ENCODE measurements around the gene SLC7A5.
A peak's percentile ranks its signal among the peaks of the same experiment; 100 is the strongest.

SLC7A5 gene

DNA sequence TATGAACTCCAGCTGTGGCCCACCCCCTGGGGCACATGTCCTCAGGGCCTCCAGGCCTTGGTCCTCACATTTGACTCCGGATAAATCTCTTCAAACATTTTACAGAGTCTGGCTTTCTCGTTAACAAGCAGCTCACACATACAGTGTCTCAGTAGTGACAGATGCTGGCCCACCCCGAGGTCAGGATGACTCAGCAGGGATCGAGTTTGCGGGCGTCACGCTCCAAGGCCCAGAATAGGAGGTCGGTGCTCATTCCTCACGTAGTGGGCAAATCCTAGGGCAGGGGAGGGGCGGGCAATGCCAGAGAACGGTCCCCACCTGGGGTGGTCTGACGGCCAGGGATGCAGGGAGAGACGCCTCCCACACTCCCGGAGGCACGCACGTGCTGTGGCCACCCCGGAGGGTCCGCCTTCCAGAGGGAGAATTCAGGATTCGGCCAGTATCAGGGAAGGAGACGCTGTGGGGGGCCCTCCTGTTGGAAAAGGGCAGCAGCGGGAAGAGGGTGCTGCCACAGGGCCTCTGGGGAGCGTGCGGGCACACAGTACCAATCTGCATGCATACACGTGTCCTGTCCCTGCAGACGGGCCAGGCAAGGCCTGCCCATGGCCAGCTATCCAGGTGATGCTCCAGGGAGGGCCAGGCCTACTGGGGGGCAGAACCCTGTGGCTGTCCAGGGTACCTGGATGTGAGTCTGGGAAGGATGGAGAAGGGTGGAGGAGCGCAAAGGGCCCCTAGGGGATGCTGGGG, 8.6 kb downstream of the SLC7A5 start:
- DNase-seq: no peak

DNA sequence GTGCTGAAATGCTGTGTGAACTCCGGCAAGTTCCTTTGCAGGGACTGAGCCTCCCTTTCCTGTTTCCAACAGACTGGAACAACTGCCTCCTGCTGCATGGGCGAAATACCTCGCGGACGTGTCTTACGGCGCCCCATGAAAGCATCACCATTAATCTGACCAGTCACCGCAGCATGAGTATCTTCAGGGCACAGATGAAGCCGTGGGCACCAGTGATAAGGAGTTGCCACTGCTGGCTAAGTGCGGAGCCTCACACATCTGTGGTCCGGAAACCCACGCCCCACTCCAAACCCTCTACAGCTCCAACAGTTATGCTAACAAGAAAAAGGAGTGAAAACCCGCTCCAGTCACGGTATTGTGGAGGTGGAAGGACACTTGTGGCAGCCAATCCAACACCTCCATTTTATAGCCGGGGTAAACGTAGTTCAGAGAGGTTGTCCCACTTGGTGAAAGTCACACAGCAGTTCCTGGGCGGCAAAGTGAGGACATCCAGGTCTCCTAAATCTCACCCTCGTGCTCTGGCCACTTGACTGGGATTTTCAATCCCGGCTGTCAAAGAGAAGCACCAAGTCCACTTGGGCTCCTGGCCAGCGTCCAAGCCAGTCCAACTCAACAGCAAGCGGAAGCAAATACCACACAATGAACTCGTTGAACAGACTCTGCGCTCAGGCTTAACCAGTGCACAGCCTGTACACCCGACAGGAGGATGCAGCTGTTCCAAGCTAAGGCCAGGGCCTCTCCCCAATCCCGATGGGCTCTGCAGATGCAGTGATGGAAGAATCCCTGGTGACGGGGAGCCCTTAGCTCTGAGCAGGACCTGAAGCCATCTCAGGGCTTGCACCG, 10.9 kb downstream of the SLC7A5 start:
- DNase-seq: peak; percentile 31

DNA sequence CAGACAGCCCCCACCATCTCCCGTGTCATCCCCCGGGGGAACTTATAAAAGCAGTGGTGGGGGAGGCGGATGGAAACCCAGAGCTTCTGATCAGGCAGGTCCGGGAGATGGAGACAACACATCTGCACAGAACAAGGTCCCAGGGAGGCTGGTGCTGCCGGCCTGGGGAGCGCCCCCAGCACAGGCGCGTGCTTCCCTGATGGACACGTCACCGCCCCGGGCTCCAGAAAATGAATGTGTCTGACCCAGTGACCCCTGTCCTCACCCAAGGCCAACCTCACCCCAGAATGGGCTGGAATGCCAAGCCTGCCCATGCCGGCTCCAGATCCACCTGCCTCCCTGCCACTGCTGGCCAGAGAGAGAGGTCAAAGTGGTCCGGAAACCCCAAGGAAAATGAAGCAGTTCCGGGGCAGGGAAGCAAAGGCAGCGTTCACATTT, 12.5 kb downstream of the SLC7A5 start:
- no peak for DNase-seq

GRCh38 chr16:87855852-87856715, 13.2 kb downstream of the SLC7A5 start:
- DNase-seq: peak; percentile 47

DNA sequence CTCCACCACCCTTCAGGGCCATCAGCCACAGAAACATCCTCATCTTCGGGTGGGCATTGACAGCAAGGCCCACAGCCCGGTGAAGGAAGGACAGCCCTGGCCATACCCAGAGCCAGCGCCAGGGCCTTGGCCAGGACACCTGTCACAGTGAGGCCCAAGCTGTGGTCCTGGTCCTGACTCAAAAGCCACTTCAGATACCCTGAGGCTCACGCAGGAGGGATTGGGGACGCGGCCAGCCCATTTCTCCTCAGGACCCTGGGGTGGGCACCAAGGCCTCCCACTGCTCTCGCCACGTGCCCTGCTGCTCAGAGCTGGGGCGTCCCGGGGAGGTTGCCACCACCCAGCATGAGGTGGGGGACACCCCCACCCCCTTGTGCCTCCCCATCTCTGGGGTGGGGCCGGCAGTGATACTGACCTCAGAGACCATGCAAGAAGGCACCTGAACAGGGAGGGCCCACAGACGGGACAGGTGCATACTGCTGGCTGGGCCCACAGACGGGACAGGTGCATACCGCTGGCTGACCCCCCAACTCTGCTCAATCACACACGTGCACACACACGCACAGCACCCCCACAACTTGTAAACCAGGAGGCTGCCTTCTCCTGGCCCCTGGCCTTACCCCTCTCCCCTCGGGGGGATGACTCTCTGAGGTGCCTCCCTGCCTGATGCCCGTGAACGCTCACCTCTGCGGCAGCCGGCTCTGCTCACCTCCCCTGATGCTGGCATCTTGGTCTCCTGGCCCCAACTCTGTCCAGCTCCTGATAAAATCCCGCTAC, 14.2 kb downstream of the SLC7A5 start:
- no peak for DNase-seq

- peak; percentile 49 for DNase-seq
These were observed 15.0 kb downstream of the SLC7A5 start for GRCh38 chr16:87854053-87854906.

DNA sequence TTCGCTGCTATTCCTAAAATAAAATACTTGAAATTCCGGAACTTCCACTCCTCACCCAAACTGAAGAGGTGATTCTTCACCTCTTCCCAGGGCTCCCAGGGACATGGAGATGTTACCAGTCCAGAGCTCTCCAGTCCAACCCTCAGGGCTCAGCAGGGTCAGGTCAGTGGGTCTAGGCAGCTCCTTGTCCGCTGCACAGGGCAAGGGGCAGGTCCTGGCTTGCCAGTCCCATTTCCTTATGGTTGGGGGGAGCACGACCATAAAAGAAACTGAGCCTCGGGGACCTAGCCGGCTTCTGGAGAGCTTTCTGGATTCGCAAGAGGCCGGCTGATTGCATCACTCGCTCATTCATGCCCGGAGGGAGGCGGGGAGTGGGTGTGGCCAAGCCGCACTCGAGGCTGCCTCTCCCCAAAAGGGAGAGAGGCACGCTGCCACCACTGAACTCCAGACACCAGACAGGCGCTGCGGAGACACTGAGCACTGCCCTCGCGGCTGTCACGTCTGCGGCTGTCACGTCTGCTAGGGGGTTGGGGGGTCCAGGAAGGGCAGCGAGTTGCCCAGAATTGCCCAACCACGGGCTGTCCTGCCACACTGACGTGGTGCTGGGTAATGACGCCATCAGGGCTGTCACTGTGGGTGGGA, 15.8 kb downstream of the SLC7A5 start:
- DNase-seq: peak; percentile 87

DNA sequence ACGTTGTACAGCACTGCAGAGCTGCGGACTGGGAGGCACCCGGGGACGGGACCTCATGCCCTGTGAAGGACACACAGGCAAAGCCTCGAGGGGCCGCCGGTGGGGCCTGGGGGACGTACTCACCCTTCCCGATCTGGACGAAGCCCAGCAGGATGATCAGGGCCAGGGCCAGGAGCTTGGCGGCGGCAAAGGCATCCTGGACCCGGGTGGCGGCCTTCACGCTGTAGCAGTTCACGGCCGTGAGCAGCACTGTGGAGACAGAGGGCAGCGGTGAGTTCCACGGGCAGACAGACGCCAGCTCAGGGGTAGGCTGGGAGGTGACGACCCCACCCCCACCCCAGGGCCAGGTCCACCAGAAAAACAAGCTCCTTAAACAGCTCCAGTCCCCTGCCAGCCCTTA, 17.7 kb downstream of the SLC7A5 start:
- DNase-seq: no peak

GRCh38 chr16:87851141-87851587, 18.1 kb downstream of the SLC7A5 start:
- no peak for DNase-seq

DNA sequence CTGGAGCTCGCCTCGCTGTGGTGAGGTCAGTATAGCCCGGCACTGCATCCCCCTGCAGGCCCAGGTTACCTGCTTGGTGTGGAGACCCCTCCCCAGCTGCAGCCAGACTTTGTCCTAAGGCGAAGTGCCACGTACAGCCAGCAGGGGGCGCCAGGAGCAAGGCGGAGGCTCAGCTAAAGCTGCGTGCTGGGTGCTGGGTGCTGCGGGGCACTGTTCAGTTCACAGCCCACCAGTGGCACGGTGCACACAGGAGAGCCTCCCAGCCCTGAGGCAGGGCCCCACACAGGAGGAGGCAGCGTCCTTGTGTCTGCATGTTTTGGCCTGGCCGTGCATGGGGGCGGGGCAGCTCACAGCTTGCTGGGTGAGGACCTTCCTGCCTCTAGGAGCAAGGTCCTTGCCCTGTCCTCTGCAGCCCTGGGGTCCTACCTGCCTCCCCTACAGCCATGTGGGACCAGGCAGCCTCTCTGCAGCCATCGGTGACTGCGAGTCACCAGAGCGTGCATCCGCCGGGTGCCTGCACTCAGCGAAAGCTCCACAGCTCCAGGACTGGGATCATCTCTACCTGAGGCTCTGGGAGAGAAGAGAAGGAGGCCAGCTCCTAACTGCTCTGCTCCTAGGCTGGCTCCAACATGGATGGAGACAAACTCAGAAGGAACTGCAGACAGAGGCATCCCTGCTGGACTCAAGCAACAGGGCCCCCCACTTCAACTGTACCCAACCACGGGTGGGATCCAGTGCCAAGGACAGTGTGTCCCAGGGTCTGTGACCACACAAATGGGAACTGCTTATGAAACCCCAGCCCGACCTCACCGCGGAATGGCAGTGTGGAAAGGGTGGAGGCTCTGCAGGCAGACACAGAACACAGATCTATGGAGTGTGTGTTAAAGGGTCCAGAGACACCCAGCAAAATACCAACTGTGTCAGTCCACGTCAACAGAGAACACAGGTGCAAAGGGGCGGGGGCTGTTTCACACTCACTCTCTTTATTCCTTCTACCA, 19.0 kb downstream of the SLC7A5 start:
- DNase-seq: peak; percentile 77

DNA sequence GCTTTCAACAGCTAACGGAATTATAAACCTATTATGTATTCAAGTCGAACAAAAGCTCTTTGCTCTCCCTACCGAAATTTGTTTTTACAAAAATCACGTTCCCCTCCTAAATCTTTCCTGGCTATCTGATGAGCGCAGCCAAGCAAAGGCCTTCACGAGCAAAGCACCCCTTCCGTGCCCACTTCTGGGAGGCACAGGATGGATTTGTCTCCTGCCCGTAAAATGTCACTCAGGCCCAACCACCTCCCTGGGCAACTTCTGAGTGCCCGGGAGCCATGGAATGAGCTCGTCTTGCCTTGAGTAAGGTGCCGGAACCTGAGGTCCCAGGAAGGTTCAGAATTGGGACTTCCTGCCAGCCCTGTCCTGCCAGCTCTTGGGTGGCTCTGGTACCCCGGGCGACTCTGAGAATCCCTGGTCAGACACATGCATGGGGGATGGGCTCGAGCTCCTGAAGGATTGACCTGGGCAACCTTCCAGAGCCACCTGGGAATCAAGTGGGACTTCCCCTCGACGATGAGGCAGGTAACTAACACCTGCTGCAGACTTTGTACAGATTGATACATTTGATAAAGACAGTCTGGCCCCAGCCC, 19.8 kb downstream of the SLC7A5 start:
- DNase-seq: no peak

GRCh38 chr16:87848676-87849345, 20.5 kb downstream of the SLC7A5 start:
- DNase-seq: no peak

DNA sequence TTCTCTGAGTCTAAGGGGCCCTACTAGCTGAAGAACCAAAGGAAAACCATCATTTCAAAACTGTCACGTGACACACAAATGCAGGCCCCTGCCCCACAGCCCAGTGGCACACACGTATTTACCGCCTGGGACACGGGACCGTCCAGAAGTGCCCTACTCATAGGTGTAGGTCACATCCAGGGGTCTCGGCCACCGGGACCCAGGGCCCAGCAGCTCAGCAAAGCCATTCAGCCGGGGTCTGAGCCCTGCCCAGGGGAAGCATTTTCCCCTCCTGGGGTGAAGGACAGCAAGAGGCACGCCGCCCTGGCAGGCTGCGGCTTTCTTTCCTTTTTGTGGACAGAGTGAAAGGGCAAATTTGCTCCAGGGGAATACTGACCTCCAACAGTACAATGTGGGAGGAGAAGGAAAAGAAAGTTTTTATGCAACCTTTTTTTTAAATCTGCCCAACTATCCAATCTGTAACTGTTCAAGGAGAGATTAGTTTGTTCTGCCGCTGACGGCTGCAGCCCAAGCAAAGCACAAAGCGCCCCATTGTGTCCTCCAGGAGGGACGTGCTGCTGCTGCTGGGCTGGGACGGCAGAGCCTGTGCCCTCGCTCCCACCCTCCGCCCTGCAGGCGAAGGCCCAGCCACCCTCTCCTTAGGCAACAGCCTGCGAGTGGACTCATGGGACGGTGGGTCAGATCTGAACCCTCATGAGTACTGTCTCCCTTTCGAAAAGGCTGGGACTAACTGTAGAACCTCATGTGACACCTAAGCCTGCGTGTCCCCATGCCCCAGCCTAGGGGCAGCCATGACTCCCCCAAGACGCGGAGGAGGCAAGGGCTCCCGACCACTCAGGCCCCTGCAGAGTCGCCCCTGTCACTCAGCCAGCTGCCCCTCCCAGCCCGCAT, 21.3 kb downstream of the SLC7A5 start:
- no peak for DNase-seq

DNA sequence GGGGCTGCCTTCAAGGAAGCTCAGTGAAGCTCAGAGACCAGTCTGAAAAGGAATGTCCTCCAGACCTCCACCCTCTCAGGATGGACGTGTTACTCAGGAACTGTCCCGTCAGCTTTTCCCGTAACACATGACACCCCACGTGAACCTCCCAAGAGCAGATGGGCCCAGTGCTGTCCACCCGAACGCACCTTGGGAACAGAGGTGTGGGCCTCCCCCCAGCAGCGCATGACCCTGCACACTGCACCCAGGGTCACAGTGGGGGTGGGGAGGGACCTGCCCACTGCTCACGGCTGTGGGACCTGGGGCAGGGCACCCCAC, 21.9 kb downstream of the SLC7A5 start:
- DNase-seq: no peak

GRCh38 chr16:87846705-87847466, 22.4 kb downstream of the SLC7A5 start:
- DNase-seq: no peak

- DNase-seq: no peak
These were observed 23.3 kb downstream of the SLC7A5 start for GRCh38 chr16:87845807-87846619.
